ENCODE results near the gene ABCD3.
"Not testable (repeated sequence)": the region's sequence is repeated elsewhere in the genome, so short reads cannot be mapped to it uniquely, and the experiment has no call there.

Gene ABCD3

GRCh38 chr1:94550800-94551241 is 132.6 kb downstream of the ABCD3 start:
- no peak for DNase-seq (ENCODE audit: low read depth)

- DNase-seq (ENCODE audit: low read depth), result no peak
Measured at GRCh38 chr1:94551449-94551848, 133.3 kb downstream of the ABCD3 start.

- DNase-seq (ENCODE audit: low read depth), result no peak
Measured at GRCh38 chr1:94552071-94552586, 133.9 kb downstream of the ABCD3 start.

GRCh38 chr1:94553323-94553730 is 135.1 kb downstream of the ABCD3 start:
- no peak for DNase-seq (ENCODE audit: low read depth)

GRCh38 chr1:94553931-94554330 is 135.7 kb downstream of the ABCD3 start:
- DNase-seq (ENCODE audit: low read depth), result no peak

GRCh38 chr1:94554580-94554979 is 136.4 kb downstream of the ABCD3 start:
- DNase-seq (ENCODE audit: low read depth), result no peak

GRCh38 chr1:94555091-94555490 is 136.9 kb downstream of the ABCD3 start:
- DNase-seq (ENCODE audit: low read depth), result no peak

GRCh38 chr1:94559921-94560320 is 141.7 kb downstream of the ABCD3 start:
- no peak for DNase-seq (ENCODE audit: low read depth)

GRCh38 chr1:94560333-94560732 is 142.1 kb downstream of the ABCD3 start:
- no peak for DNase-seq (ENCODE audit: low read depth)

GRCh38 chr1:94562519-94563260 is 144.5 kb downstream of the ABCD3 start:
- no peak for DNase-seq (ENCODE audit: low read depth)

GRCh38 chr1:94565901-94566300 is 147.7 kb downstream of the ABCD3 start:
- no peak for DNase-seq (ENCODE audit: low read depth)

- DNase-seq (ENCODE audit: low read depth), result not testable (repeated sequence)
Measured at GRCh38 chr1:94566436-94566835, 148.2 kb downstream of the ABCD3 start.

- DNase-seq (ENCODE audit: low read depth), result not testable (repeated sequence)
Measured at GRCh38 chr1:94567975-94568607, 149.9 kb downstream of the ABCD3 start.

Measured in T follicular helper cell (primary cell).